ENCODE data around the gene VEZF1. TPM values are rescaled to one million over a fixed set of nuclear protein-coding genes. Genes with fewer than 3 reads are reported as not detected.
A peak's percentile ranks its signal among the peaks of the same experiment; 100 is the strongest.

Gene VEZF1
- total and polyA plus RNA-seq, 2 experiments from 2014 or later = 20.9 to 57.3 TPM

DNA sequence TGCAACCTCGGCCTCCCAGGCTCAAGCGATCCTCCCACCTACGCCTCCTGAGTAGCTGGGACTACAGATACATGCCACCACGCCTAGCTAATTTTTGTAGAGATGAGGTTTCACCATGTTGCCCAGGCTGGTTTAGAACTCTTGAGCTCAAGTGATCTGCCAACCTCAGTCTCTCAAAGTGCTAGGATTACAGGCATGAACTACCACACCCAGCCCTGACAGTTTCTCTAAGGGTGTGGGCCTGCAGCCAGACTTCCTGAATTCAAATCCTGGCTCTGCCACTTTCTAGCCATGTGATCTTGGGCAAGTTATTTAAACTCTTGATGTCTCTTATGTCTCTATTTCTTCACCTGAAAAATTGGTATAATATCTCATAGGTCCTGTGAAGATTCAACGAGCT is 38.4 kb downstream of the VEZF1 start:
- no peak for TF ChIP-seq EZH2 (IDR thresholded peaks at IDR 0.05; ENCODE audit: borderline replicate concordance)
- no peak for TF ChIP-seq EZH2phosphoT487 (IDR thresholded peaks at IDR 0.05; ENCODE audit: low read depth, severe bottlenecking, unreplicated experiment)
- TF ChIP-seq CTCF (IDR thresholded peaks at IDR 0.05; ENCODE audit: poor library complexity) = no peak

GRCh38 chr17:57948555-57949420 is 39.3 kb downstream of the VEZF1 start:
- peak overlapping the region; percentile 32 for H3K4me2 ChIP-seq
- H3K79me2 ChIP-seq = peaks cover 63% of the 10 kb centered on the region
- no peaks in the 10 kb centered on the region for H3K9me3 ChIP-seq (ENCODE audit: low read depth)
- no peak overlapping the region for H2AFZ ChIP-seq
- H3K4me1 ChIP-seq (ENCODE audit: insufficient read depth) = peaks cover 70% of the 10 kb centered on the region
- no peaks in the 10 kb centered on the region for H3K27me3 ChIP-seq
- H3K4me3 ChIP-seq = no peak overlapping the region
- 72% methylated on average over 5 of the region's 5 CpGs for WGBS (ENCODE audit: low lambda C conversion rate, missing lambda C conversion rate)
- peak overlapping the region; percentile 87 for H3K27ac ChIP-seq
- TF ChIP-seq EZH2 (IDR thresholded peaks at IDR 0.05; ENCODE audit: borderline replicate concordance) = no peak
- no peaks in the 10 kb centered on the region for H3K9me2 ChIP-seq (replicated peaks; ENCODE audit: insufficient read depth)
- H3K36me3 ChIP-seq (replicated peaks; ENCODE audit: insufficient read depth, low read depth) = no peaks in the 10 kb centered on the region
- DNase-seq (ENCODE audit: low spot score) = peak; percentile 70
- H4K20me1 ChIP-seq (ENCODE audit: insufficient read depth, poor library complexity, severe bottlenecking) = no peaks in the 10 kb centered on the region

More for the DNA sequence above, 38.4 kb downstream of the VEZF1 start:
- H3K9me2 ChIP-seq (replicated peaks; ENCODE audit: insufficient read depth) = no peaks in the 10 kb centered on the region
- H3K36me3 ChIP-seq (replicated peaks; ENCODE audit: insufficient read depth, low read depth) = no peaks in the 10 kb centered on the region
- peaks cover 64% of the 10 kb centered on the region for H3K79me2 ChIP-seq
- no peak for DNase-seq (ENCODE audit: low spot score)
- peaks cover 68% of the 10 kb centered on the region for H3K4me1 ChIP-seq (ENCODE audit: insufficient read depth)
- H2AFZ ChIP-seq = no peak overlapping the region
- WGBS (ENCODE audit: low lambda C conversion rate, missing lambda C conversion rate) = 93% methylated on average over 5 of the region's 5 CpGs
- H3K27ac ChIP-seq = peak overlapping the region; percentile 87
- H3K27me3 ChIP-seq = no peaks in the 10 kb centered on the region
- no peak overlapping the region for H3K4me2 ChIP-seq
- H3K4me3 ChIP-seq = no peak overlapping the region
- no peaks in the 10 kb centered on the region for H4K20me1 ChIP-seq (ENCODE audit: insufficient read depth, poor library complexity, severe bottlenecking)
- H3K9me3 ChIP-seq (ENCODE audit: low read depth) = no peaks in the 10 kb centered on the region

DNA sequence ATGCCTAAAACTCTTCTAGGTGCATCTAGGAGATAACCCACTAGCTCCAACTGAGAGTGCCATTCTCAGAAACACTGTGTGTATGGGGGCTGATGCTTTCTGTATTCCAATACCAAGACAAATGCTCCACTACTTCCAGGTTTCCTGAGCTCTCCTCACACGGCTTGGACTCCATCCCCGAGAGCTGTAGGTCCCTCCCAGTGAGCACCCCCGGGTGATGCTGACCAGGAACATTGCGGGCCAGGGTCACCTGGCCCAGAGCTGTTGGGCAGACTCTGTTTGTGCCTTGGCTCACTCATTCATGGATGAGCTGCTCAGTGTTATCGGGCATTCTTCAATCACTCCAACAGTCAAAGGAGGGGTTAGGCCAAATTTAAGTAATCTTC is 39.9 kb downstream of the VEZF1 start:
- H3K4me2 ChIP-seq = peak overlapping the region; percentile 18
- H3K27me3 ChIP-seq = no peaks in the 10 kb centered on the region
- H4K20me1 ChIP-seq (ENCODE audit: insufficient read depth, poor library complexity, severe bottlenecking) = no peaks in the 10 kb centered on the region
- H3K27ac ChIP-seq = peak overlapping the region; percentile 87
- H3K4me1 ChIP-seq (ENCODE audit: insufficient read depth) = peaks cover 71% of the 10 kb centered on the region
- H3K9me2 ChIP-seq (replicated peaks; ENCODE audit: insufficient read depth) = no peaks in the 10 kb centered on the region
- DNase-seq (ENCODE audit: low spot score) = no peak
- no peaks in the 10 kb centered on the region for H3K36me3 ChIP-seq (replicated peaks; ENCODE audit: insufficient read depth, low read depth)
- H3K4me3 ChIP-seq = no peak overlapping the region
- TF ChIP-seq CTCF (IDR thresholded peaks at IDR 0.05; ENCODE audit: poor library complexity) = no peak
- no peak for TF ChIP-seq EZH2 (IDR thresholded peaks at IDR 0.05; ENCODE audit: borderline replicate concordance)
- no peak for TF ChIP-seq EZH2phosphoT487 (IDR thresholded peaks at IDR 0.05; ENCODE audit: low read depth, severe bottlenecking, unreplicated experiment)
- WGBS (ENCODE audit: low lambda C conversion rate, missing lambda C conversion rate) = 70% methylated on average over 5 of the region's 5 CpGs
- H3K79me2 ChIP-seq = peaks cover 56% of the 10 kb centered on the region
- H3K9me3 ChIP-seq (ENCODE audit: low read depth) = no peaks in the 10 kb centered on the region
- no peak overlapping the region for H2AFZ ChIP-seq

DNA sequence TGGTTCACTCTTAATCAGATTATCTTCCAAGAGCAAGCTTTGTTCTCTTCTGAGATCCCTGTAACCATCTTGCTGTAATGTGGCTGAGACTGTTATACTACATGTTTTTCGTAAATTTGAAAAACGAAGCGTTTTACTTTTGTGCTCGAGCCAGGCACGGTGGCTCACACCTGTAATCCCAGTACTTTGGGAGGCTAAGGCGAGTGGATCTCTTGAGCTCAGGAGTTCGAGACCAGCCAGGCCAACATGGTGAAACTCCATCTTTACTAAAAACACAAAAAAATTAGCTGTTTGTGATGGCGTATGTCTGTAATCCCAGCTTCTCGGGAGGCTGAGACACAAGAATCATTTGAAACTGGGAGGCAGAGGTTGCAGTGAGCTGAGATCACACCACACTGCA is 40.7 kb downstream of the VEZF1 start:
- Histone ChIP-seq H3K9me3 (ENCODE audit: low read depth) (no peaks in the 10 kb centered on the region), H3K27me3 (no peaks in the 10 kb centered on the region), H3K4me2 (peak overlapping the region; percentile 66), H3K4me3 (no peak overlapping the region), H3K4me1 (ENCODE audit: insufficient read depth) (peaks cover 66% of the 10 kb centered on the region), H3K9me2 (replicated peaks; ENCODE audit: insufficient read depth) (no peaks in the 10 kb centered on the region), H3K36me3 (replicated peaks; ENCODE audit: insufficient read depth, low read depth) (no peaks in the 10 kb centered on the region), H3K27ac (peak overlapping the region; percentile 87), H3K79me2 (peaks cover 53% of the 10 kb centered on the region), H4K20me1 (ENCODE audit: insufficient read depth, poor library complexity, severe bottlenecking) (no peaks in the 10 kb centered on the region), H2AFZ (peak overlapping the region; percentile 16)
- no peak for DNase-seq (ENCODE audit: low spot score)
- TF ChIP-seq EZH2 (IDR thresholded peaks at IDR 0.05; ENCODE audit: borderline replicate concordance) (no peak), EZH2phosphoT487 (IDR thresholded peaks at IDR 0.05; ENCODE audit: low read depth, severe bottlenecking, unreplicated experiment) (no peak), CTCF (IDR thresholded peaks at IDR 0.05; ENCODE audit: poor library complexity) (no peak)
- WGBS (ENCODE audit: low lambda C conversion rate, missing lambda C conversion rate) = 90% methylated on average over 9 of the region's 9 CpGs
